CD4-positive, CD25-positive, alpha-beta regulatory T cell (primary cell): ENCODE data around the gene ATP6V0D1. TPM values are rescaled to one million over a fixed set of nuclear protein-coding genes. Genes with fewer than 3 reads are reported as not detected.
A peak's percentile ranks its signal among the peaks of the same experiment; 100 is the strongest.
"Not testable (repeated sequence)": the region's sequence is repeated elsewhere in the genome, so short reads cannot be mapped to it uniquely, and the experiment has no call there.

Experiments used
- ATAC-seq, 2 donors: fragments of 150-1000 bp; cut with Tn5 transposase; one replicate each; pipeline ENCODE4 v1.10.0; 2021; ENCODE audit warnings: low read depth in 2 of 2, moderate number of reproducible peaks in 2 of 2, moderate library complexity in 1 of 2
- DNase-seq, 3 donors: peaks; one replicate each; pipeline versions ENCODE4 v3.0.0 to v3.0.0-alpha.2; 2012 to 2022; ENCODE audit warnings: mixed read lengths in 1 of 3
- H3K27ac ChIP-seq: one replicate; pipeline ENCODE4 v1.7.0; 2013; ENCODE audit warnings: mild to moderate bottlenecking, low read length; ENCODE audit not compliant: insufficient read depth, poor library complexity, severe bottlenecking
- H3K27me3 ChIP-seq: one replicate; pipeline ENCODE4 v1.7.0; 2013; ENCODE audit warnings: low read length; ENCODE audit not compliant: control insufficient read depth, insufficient read depth
- H3K36me3 ChIP-seq: one replicate; pipeline ENCODE4 v1.7.0; 2013; ENCODE audit warnings: mild to moderate bottlenecking, low read length, moderate library complexity; ENCODE audit not compliant: control insufficient read depth, insufficient read depth
- H3K4me1 ChIP-seq: 2 replicates; pipeline ENCODE4 v1.7.0; 2013; ENCODE audit warnings: mild to moderate bottlenecking, low read length; ENCODE audit not compliant: insufficient read depth, control insufficient read depth, poor library complexity, severe bottlenecking
- H3K4me3 ChIP-seq: one replicate; pipeline ENCODE4 v1.7.0; 2013; ENCODE audit warnings: low read depth, mild to moderate bottlenecking, low read length, moderate library complexity
- H3K9me3 ChIP-seq, 2 experiments: 1 replicate in 1 of 2; 2 replicates in 1 of 2; pipeline ENCODE4 v1.7.0; 2013; ENCODE audit warnings: low read length in 2 of 2, mild to moderate bottlenecking in 1 of 2, moderate library complexity in 1 of 2; ENCODE audit not compliant: control insufficient read depth in 2 of 2
- H3K27ac Mint-ChIP-seq, 3 donors: one replicate each; pipeline ENCODE4 v1.8.0; 2020 to 2022; ENCODE audit warnings: mild to moderate bottlenecking in 3 of 3, mixed read lengths in 3 of 3, moderate library complexity in 2 of 3
- H3K27me3 Mint-ChIP-seq: one replicate; pipeline ENCODE4 v1.8.0; 2022; ENCODE audit warnings: mild to moderate bottlenecking, mixed read lengths
- H3K36me3 Mint-ChIP-seq: one replicate; pipeline ENCODE4 v1.8.0; 2020; ENCODE audit warnings: mixed read lengths
- H3K4me1 Mint-ChIP-seq, 4 donors: one replicate each; pipeline ENCODE4 v1.8.0; 2020 to 2022; ENCODE audit warnings: mixed read lengths in 4 of 4, mild to moderate bottlenecking in 1 of 4
- H3K4me3 Mint-ChIP-seq, 4 donors: one replicate each; pipeline ENCODE4 v1.8.0; 2020 to 2022; ENCODE audit warnings: mild to moderate bottlenecking in 4 of 4, mixed read lengths in 4 of 4, moderate library complexity in 3 of 4
- H3K9me3 Mint-ChIP-seq, 7 donors: one replicate each; pipeline ENCODE4 v1.8.0; 2020 to 2022; ENCODE audit warnings: mixed read lengths in 7 of 7, mild to moderate bottlenecking in 3 of 7, moderate library complexity in 2 of 7
- polyA plus RNA-seq, 4 donors: library from polyadenylated mRNA; unstranded; fragments of 300-500 nt; fragmentation: Illumina TruSeq; gene quantifications; one replicate each; pipeline ENCODE4 v1.2.3, GENCODE V29; 2021
- total RNA-seq: library from RNA; stranded (reverse); gene quantifications from one replicate; pipeline ENCODE4 v1.2.3, GENCODE V29; 2022

ATP6V0D1 gene
- total and polyA plus RNA-seq, 5 donors from 2014 or later = 92.5 to 141 (median 127) TPM

GRCh38 chr16:67419931-67420330 lies 61.0 kb downstream of the ATP6V0D1 start:
- no peak overlapping the region for H3K4me3 ChIP-seq

GRCh38 chr16:67419502-67419901 lies 61.5 kb downstream of the ATP6V0D1 start:
- peaks cover 60% of the 10 kb centered on the region for H3K27me3 Mint-ChIP-seq
- no peaks in the 10 kb centered on the region for H3K36me3 Mint-ChIP-seq
- H3K4me1 ChIP-seq = peaks cover 10% of the 10 kb centered on the region
- no peak overlapping the region for H3K4me3 ChIP-seq
- peaks cover 17% of the 10 kb centered on the region for H3K27me3 ChIP-seq
- no peak overlapping the region for H3K27ac Mint-ChIP-seq
- H3K27ac ChIP-seq = no peak overlapping the region
- H3K9me3 ChIP-seq = no peaks in the 10 kb centered on the region
- no peak overlapping the region for H3K4me3 Mint-ChIP-seq
- ATAC-seq (no peak), DNase-seq (no peak)
- no peaks in the 10 kb centered on the region for H3K9me3 Mint-ChIP-seq
- H3K4me1 Mint-ChIP-seq = peaks cover 0 to 11% (median 6%) of the 10 kb centered on the region in 4 donors
- no peaks in the 10 kb centered on the region for H3K36me3 ChIP-seq

More at GRCh38 chr16:67419931-67420330, 61.0 kb downstream of the ATP6V0D1 start:
- Mint-ChIP-seq H3K9me3 (no peaks in the 10 kb centered on the region), H3K27ac (no peak overlapping the region), H3K4me1 (peaks cover 0 to 11% (median 6%) of the 10 kb centered on the region in 4 donors), H3K4me3 (no peak overlapping the region), H3K36me3 (no peaks in the 10 kb centered on the region), H3K27me3 (peaks cover 59% of the 10 kb centered on the region)
- ATAC-seq (no peak), DNase-seq (no peak)
- Histone ChIP-seq H3K27ac (no peak overlapping the region), H3K9me3 (no peaks in the 10 kb centered on the region), H3K4me1 (peaks cover 10% of the 10 kb centered on the region), H3K36me3 (no peaks in the 10 kb centered on the region), H3K27me3 (peaks cover 15% of the 10 kb centered on the region)

GRCh38 chr16:67417333-67418061 lies 63.5 kb downstream of the ATP6V0D1 start:
- no peak overlapping the region for H3K4me3 ChIP-seq
- H3K27ac ChIP-seq = no peak overlapping the region
- no peaks in the 10 kb centered on the region for H3K36me3 ChIP-seq
- H3K4me3 Mint-ChIP-seq = peak overlapping the region in 2 of 4 donors; percentile 6 to 36
- ATAC-seq (no peak), DNase-seq (no peak)
- H3K4me1 Mint-ChIP-seq = peaks cover 0 to 15% (median 8%) of the 10 kb centered on the region in 4 donors
- H3K27me3 Mint-ChIP-seq = peaks cover 53% of the 10 kb centered on the region
- H3K27me3 ChIP-seq = peaks cover 19% of the 10 kb centered on the region
- H3K9me3 Mint-ChIP-seq = no peaks in the 10 kb centered on the region
- no peaks in the 10 kb centered on the region for H3K36me3 Mint-ChIP-seq
- no peaks in the 10 kb centered on the region for H3K9me3 ChIP-seq
- H3K4me1 ChIP-seq = peaks cover 10% of the 10 kb centered on the region
- no peak overlapping the region for H3K27ac Mint-ChIP-seq

GRCh38 chr16:67415872-67416793 lies 64.8 kb downstream of the ATP6V0D1 start, which contains the start of gene ZDHHC1:
Gene ZDHHC1, minus strand, starts transcription at chr16:67416477. Its CDS starts 8,702 bp downstream, at chr16:67407775.
- H3K36me3 Mint-ChIP-seq = no peaks in the 10 kb centered on the region
- no peak within 1 kb of the TSS for H3K27ac ChIP-seq
- peaks cover 19% of the 10 kb centered on the region for H3K27me3 ChIP-seq
- H3K4me3 Mint-ChIP-seq = peak within 1 kb of the TSS; percentile 50 to 87 (median 66)
- peak; percentile 66 to 68 for ATAC-seq
- H3K27me3 Mint-ChIP-seq = peaks cover 52% of the 10 kb centered on the region
- H3K4me1 ChIP-seq = peaks cover 10% of the 10 kb centered on the region
- no peak within 1 kb of the TSS for H3K4me3 ChIP-seq
- H3K4me1 Mint-ChIP-seq = peaks cover 0 to 15% (median 8%) of the 10 kb centered on the region in 4 donors
- no peaks in the 10 kb centered on the region for H3K9me3 Mint-ChIP-seq
- no peaks in the 10 kb centered on the region for H3K36me3 ChIP-seq
- no peak within 1 kb of the TSS for H3K27ac Mint-ChIP-seq
- no peak for DNase-seq
- H3K9me3 ChIP-seq = no peaks in the 10 kb centered on the region

- peaks cover 19% of the 10 kb centered on the region for H3K27me3 ChIP-seq
- H3K4me1 Mint-ChIP-seq = peaks cover 0 to 15% (median 8%) of the 10 kb centered on the region in 4 donors
- not testable (repeated sequence) for ATAC-seq, H3K4me3 ChIP-seq, H3K36me3 Mint-ChIP-seq, H3K4me1 ChIP-seq, H3K27ac Mint-ChIP-seq, H3K9me3 Mint-ChIP-seq, H3K9me3 ChIP-seq, DNase-seq, H3K36me3 ChIP-seq, H3K27ac ChIP-seq
- peak overlapping the region in 2 of 4 donors; percentile 50 to 58 for H3K4me3 Mint-ChIP-seq
- peaks cover 52% of the 10 kb centered on the region for H3K27me3 Mint-ChIP-seq
Observed at GRCh38 chr16:67415421-67415820, 65.5 kb downstream of the ATP6V0D1 start.

GRCh38 chr16:67413978-67414911 lies 66.7 kb downstream of the ATP6V0D1 start:
- H3K27me3 Mint-ChIP-seq = peaks cover 45% of the 10 kb centered on the region
- Histone ChIP-seq H3K9me3 (no peaks in the 10 kb centered on the region), H3K27me3 (peaks cover 17% of the 10 kb centered on the region), H3K27ac (no peak overlapping the region), H3K36me3 (no peaks in the 10 kb centered on the region), H3K4me3 (no peak overlapping the region), H3K4me1 (peaks cover 10% of the 10 kb centered on the region)
- no peak overlapping the region for H3K27ac Mint-ChIP-seq
- DNase-seq = no peak
- peaks cover 0 to 3% (median 0%) of the 10 kb centered on the region in 7 donors for H3K9me3 Mint-ChIP-seq
- H3K36me3 Mint-ChIP-seq = no peaks in the 10 kb centered on the region
- peaks cover 0 to 15% (median 8%) of the 10 kb centered on the region in 4 donors for H3K4me1 Mint-ChIP-seq
- no peak overlapping the region for H3K4me3 Mint-ChIP-seq
- ATAC-seq = no peak

GRCh38 chr16:67412294-67412693 lies 68.7 kb downstream of the ATP6V0D1 start:
- ATAC-seq (no peak), DNase-seq (no peak)
- no peak overlapping the region for H3K27ac ChIP-seq
- H3K36me3 ChIP-seq = no peaks in the 10 kb centered on the region
- H3K4me1 Mint-ChIP-seq = peaks cover 0 to 15% (median 6%) of the 10 kb centered on the region in 4 donors
- no peaks in the 10 kb centered on the region for H3K36me3 Mint-ChIP-seq
- peaks cover 8% of the 10 kb centered on the region for H3K27me3 ChIP-seq
- H3K4me3 Mint-ChIP-seq = no peak overlapping the region
- H3K4me3 ChIP-seq = no peak overlapping the region
- H3K27me3 Mint-ChIP-seq = peaks cover 33% of the 10 kb centered on the region
- no peaks in the 10 kb centered on the region for H3K9me3 ChIP-seq
- H3K4me1 ChIP-seq = peaks cover 10% of the 10 kb centered on the region
- no peak overlapping the region for H3K27ac Mint-ChIP-seq
- H3K9me3 Mint-ChIP-seq = peaks cover 0 to 3% (median 0%) of the 10 kb centered on the region in 7 donors
